Activated T-cell treated with anti-CD3 and anti-CD28 coated beads for 48 hours (primary cell): ENCODE data around the gene MLLT6.

Experiments used
- DNase-seq: peaks from one replicate; pipeline ENCODE4 v3.0.0-alpha.2; 2020; ENCODE audit warnings: low read depth

MLLT6 gene

DNA sequence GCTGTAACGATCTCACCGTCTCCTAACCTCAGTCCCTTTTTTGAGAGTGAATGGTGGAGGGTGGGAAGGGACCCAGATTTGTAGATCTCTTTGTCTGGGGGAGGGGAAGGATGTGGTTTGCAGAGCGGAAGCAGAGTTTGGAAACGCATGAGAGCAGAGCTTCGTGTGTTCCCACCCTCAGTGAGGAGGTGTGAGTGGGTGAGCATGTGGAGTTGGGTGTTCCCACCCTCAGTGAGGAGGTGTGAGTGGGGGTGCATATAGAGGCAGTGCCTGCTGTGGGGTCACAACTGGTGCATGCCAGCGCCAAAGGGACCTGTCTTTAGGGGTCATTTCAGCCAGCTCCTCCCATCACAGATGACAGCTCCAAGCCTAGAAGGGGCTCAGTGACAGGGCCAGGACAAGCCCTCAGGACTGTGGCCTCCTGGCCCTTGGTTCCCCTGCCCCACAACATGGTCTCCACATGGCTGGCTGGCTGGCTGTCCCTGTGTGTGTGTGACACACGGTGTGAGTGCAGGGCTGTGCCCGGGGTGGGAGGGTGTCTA, 23.3 kb downstream of the MLLT6 start:
- no peak for DNase-seq

DNA sequence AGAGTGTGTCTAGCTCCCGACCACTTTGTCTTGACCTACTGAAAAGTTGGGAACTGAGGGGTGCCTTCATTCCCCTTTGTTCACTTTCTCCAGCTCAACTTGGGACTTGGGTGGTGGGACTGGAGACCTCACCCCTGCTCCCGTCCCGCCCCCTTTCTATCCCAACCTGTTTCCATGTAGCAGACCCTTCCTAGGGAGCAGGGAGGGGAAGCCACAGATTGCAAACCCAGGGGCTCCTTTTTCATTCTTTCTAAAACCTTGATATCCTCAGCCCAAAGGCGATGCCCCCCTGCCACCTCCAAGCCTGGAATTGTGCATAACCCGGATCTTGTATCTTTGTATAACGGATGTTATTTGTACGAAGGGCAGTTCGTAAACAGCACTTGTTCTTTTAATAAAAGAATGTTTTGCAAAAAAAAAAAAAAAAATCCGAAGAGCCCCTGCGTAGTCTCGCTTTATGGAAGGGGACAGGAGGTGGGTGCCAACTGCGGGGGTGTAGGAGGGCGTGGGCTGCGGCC, 24.4 kb downstream of the MLLT6 start:
- DNase-seq = no peak

DNA sequence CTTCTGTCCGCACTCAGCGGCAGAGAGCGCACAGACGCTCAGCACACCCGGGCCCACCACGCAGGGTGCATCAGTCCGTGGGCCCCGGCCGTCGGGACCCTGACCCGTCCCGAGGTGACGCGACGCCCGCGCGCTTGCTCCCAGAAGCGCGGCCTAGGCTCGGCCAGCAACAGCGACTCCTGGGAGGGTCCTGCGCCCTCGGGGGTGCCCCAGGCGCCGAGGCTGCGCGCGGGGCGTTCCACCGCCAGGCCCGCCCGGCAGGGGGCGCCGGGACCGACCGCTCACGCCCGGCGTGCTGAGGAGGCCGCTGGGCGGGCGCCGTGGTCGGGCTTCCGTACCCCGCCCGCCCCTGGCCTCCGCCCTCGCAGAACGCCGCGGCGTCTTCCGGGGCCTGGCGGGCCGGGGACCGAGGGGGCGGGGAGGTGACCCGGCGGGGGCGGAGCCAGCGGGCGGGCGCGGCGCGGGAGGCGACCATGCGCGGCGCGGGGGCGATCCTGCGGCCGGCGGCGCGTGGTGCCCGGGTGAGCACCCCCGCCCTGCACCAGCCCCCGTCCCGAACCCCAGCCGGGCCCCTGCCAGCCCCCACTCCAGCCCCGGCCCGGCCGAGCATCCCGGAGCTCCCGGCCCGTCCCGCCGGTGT, 24.9 kb downstream of the MLLT6 start, which contains the start of gene CISD3:
Gene CISD3 (plus strand): TSS at position 456 of the 640 bp plus-strand sequence. CDS start 18 bp downstream, at position 474.
- peak; percentile 91 for DNase-seq

DNA sequence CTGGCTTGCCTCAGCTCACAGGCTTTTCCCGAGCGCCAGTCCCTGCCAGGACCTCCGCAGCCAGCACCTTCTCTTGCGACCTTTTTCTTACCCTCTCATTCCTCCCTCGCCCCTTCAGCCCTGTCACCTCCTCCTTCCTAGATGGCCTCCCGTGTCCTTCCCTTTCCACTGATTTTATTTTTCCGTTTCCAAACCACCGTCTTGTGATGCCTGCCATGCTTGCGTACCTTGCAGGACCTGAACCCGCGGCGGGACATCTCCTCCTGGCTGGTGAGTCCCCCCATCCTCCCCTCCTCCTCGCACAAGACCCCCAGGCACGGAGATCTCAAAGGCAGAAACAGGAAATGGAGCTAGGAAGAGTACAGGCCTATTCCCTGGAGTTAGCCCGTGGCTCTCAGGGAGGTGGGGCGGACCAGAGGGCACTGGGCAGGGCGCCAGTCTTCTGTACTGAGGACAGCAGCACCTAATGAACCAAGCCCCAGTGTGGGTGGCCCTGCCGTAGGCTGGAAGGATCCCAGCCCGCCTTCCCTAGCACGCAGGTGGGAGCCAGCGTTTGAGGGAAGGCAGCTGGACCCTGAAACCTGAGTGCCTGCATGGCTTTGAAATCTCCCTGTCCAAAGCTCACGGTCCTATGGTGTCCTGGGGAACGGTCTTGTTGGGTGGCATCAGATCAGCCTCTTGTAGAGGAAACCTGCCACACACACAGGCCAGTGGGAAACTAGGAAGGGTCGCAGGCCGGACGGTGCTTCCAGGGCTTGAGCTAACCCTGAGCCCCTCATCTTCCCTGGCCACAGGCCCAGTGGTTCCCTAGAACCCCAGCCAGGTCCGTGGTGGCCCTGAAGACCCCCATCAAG, 25.7 kb downstream of the MLLT6 start:
- DNase-seq = no peak

DNA sequence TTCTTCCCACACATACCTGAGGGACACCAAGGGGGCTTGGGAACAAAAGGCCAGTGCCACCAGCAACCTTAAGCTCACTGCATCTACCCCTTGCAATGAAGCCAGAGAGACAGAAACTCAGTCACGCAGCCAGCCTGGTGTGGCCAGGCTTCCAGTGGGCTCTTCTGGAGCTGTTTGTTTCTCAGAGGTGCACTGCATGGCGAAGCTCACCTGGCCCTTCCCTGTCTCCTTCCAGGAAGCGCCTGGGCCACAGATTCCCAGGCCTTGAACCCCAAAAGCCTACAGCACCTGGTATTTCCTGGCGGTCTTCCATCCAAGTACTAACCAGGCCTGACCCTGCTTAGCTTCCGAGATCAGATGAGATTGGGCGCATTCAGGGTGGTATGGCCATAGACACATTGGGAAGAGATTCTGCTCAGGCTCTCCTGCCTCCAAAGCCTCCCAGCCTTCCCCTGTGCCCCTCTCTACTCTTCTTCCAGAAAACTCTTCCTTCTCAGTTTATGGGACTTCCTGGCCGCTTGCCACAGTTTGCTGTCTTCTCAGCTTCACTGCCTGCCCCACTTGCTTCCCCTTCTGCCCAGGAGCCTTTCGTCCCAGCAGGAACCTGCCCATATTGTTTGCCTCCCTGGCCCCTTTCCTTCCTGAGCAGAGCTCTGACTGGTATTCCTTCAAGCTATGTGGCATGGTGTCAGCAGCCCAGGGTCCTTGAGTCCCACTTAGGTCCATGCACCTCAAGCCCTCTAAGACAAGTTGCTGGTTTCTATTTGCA, 26.6 kb downstream of the MLLT6 start:
- no peak for DNase-seq

DNA sequence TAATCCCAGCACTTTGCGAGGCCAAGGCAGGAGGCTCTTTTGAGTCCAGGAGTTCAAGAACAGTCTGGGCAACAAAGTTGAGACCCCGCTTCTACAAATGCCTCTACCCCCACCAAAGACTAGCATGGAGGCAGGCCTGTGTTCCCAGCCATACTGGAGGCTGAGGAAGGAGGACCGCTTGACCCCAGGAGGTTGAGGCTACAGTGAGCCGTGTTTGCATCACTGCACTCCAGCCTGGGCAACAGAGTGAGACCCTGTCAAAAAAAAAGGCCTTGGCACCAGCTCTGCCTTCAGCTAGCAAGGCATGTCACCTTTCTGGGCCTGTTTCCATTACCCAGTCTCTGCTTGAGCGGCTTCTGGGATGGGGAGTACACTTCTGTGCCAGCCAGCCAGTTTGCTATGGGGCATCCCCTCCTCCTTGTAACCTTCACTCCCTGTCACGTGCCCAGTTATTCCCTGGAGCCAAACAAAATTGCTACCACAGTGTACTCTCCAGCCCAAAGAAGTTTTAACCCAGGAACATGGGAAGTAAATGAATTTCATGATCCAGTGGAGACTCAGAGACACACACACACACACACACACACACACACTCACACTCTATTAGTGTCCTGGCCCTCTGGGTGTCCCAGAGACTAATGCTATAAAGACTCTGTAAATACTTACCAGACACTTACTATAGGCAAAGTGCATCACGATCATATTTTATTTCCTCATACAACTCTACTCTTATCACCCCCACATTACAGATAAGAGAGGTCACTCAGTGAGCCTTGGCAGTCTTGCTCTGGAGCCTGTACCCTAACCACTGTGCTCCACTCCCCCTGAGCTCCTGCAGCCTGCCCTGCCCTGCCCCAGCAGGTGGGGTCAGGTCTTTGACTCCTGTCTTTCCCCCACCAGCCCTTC, 27.6 kb downstream of the MLLT6 start:
- no peak for DNase-seq

DNA sequence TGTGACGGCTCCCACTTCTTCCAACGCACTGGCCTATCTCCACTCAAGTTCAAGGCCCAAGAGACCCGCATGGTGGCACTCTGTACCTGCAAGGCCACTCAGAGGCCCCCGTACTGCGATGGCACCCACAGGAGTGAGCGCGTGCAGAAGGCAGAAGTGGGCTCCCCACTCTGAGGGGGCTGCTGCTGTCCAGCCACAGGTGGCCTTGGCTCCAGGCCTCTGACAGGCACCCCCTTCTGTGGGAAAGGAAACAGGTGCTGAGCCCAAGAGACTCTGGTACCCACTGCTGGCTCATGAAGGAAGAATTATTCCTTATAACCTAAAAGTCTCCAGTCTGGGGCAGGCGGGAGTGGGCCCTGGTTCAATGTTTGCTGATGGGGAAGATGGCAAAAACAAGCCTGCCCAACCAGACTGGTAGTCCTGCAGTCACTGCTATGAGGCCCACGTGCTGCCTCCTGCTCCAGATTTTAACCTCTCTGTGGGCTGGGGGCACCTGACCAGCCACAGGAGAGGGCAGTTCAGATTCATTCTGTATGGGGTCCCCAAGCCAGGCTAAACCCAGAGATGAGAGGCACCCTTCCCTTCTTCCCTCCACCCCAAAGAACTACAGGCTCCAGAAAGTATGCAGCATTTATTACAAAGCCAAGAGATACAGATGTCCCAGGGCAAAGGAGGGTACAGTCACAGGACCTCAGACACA, 28.4 kb downstream of the MLLT6 start:
- no peak for DNase-seq

DNA sequence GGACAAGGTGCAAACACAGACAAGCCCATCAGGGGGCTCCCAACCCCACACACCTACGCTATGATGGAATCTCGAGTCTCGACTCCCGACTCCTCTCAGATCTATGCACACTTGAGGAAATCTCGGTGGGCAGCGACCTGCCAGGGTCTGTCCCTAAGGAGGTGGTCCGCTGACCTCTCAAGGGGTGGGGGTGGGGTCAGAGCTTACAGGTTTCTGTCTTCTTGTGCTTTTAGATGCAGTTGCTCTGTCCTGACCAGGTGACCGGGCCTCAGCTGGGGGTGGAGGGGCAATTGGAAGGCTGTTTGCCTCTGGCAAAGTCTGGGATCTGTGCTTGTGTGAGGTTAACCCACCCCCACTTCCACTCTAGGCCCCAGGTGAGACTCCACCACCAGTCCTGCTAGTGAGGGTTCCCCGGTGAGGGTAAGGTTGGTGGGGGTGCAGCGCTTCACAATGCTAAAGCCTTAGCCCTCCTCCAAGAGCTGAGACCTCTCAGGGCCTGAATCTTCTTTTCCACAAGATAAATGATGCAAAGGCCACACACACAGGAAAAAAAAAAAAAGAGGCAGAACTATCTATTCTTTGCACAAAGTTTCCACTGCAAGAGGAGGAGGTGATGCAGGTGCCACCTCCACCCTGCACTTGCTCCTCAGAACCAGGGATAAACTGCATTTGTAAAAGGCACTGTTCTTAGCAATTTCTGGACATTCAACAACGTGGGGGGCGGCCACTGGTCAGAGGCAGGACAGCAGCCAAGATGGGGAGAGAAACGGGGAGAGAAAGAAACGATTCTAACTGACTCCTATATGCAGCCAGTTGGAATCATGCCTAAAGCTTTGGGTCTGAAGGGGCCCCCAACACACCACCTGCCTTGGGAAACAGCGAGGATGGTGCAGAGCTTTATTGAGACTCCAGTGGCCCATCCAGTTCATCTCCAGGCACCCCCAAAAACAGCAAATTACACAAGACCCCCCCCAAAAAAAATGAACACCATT, 29.2 kb downstream of the MLLT6 start:
- no peak for DNase-seq

DNA sequence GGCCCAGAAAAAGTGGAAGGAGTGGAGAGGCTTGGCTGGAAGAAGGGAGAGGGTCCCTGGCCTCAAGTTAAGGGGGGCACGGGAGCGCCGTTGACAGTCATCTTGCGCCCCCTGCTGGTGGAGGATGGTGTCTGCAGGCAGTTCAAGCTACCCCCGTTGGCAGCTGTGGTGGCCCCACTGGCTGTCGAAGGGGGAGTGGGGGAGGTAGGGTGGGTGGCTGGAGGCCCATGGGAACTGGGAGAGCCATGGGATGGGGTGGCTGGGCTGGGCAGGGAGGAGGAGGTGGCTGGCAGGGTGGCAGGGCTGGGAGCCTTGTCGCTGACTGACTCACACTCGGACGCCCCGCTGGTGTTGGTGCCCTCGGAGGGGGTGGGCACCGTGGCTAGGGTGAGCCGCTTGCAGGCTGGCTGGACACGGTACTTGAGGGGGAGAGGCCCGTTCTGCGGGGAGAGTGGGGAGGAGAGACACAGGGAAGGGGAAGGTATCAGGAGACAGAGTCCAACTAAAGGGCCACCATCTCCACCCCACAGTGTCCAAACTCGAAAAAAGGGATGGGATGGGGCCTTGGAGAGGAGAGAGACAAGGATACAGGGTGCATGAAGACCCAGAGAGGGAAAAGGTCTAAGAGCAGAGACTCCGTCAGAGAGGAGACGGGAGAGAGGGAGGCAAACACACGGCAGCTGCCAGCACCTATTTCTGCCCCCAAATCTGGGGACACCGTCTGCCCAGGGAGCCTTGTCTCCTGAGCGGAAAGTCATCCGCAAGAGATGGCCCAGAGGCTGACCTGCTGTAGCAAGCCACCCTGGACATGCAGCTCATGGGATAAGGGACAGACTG, 30.3 kb downstream of the MLLT6 start:
- peak; percentile 59 for DNase-seq

DNA sequence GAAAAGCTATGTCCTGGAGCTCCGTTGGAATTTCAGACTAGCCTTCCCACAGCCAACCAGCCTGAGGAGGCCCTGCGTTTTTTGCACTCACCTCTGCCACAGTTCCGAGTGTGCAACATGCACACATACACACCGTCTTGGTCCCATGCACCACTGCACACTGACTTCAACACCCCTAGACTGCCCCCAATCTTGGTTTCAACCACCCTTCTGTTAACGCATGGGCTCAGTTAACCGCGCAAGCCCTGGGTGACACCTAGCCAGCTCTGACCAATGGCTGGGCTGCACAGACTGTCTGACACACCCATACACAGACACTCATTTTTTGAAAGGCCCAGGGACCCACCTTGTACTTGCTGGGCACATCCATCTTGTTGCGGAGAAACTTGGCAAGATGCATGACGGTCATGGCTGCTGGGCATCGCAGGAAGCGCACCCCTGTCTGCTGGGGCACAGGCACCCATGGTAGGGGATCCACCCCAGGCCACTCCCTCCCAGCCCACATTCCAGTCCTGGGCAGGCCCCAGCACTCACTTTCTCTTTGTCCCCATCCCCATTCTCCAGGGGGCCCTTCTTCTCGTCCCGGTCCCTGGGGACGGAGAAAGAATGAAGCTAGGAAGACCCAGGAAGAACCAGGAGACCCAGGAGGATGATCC, 33.1 kb downstream of the MLLT6 start:
- no peak for DNase-seq

DNA sequence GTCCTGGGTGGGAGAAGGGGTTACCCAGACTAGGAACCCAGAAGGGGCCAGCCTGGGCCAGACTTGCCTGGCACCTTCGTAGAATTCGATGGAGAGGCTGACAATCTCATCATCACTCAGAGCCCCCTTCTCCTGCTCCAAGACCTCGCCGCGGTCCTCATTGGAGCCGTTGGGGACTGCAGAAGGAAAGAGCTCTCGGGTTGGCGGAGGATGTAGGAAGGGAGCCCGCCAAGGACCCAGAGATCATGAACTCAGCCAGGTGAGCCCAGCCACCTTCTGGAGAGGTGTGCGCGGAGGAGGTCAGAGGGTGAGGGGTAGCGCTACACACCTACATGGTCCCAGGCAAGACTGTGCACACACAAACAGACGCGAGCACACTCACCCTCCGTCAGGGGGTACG, 33.6 kb downstream of the MLLT6 start:
- DNase-seq = no peak

DNA sequence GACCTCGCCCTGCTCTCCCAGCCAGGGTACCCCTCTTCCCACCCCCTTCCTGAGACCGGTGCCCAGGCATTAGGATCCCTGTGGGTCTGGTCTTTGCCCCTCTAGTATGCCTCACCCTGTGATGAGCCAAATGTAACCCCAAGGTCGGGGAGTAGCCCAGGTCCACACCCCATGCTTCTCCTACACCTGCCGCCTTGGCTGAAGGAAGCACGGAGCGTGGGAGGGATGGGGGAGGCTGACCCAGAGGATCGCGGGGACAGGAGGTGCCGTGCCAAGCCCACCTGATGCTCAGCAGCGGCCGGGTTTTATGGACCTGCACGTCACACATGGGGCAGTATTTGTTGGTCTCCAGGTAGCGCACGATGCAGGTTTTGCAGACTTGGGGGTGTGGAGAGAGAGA, 34.2 kb downstream of the MLLT6 start:
- no peak for DNase-seq

DNA sequence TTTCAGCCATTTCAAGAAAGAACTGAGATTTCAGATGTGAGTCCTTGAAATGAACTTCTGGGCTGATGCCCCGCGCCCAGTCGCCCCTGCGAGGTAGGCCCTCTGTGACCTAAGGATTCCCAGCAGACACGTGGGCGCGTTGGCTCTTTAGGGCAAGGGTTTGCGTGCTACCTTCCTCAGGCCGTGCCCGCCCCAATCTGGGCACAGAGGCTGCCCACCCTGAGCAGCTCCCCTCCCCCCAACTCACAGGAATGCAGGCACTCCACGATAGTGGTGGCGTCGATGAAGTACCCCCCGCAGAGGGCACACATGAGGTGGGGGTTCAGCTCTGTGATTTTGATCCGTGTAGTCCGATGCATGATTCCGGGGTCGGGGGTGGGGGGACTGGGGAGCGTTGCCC, 35.0 kb downstream of the MLLT6 start:
- no peak for DNase-seq

DNA sequence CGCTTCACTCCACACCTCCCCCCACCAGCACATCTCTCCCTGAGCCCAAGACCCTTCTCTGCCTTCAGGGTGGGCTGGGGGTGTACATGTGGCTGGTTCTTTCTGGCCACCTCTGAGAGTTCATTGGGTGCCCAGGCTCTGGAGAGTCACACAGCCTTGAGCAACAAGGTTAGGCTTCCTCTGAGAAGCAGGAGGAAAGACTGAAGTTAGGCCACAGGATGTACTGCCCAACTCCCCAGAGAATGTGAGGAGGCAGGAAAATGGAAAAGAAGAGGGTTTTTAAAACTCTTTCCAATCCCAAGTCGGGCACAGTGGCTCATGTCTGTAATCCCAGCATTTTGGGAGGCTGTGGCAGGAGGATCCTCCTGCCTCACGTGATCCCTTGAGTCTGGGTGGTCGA, 35.7 kb downstream of the MLLT6 start:
- no peak for DNase-seq

DNA sequence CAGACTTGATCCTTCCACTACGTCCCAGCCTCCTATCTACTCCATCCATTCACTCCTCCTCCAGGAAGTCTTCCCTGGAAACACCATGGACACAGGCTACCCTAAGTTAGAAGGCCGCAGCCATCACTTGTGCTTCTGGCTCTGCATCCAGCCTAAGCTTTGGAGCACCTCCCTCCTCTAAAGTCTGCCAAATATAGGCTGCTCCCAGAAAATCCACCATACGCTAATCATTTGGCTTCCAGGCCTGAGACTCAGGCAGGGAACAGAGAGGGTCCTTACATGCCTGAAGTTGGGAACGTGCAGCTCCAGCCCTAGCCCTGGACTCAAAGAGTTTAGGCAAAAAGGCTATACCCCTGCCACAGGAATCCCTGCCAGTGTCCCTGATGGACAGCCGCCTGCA, 36.4 kb downstream of the MLLT6 start:
- no peak for DNase-seq

DNA sequence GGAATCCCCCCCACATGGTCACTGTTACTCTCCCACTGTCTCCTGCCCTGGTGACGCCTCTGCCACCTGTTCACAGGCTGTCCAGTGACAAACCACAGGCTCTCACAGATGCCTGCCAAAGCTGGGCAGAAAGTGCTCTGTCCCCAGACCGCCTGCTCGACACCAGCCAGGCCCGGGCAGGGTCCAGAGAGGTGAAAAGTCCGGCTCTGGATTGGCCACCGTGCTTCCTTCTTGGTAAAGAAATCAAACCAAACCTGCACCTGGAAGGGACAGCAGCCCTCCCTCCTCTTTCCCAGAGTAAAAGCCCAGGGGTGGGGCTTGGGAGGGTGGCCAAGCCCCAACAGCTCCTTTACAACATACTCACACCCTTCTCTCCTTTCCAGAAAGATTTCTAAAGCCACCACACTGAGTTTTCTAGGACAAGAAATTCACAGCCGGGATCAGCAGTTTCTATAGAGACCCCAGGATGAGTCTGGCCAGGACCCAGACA, 36.9 kb downstream of the MLLT6 start:
- no peak for DNase-seq

DNA sequence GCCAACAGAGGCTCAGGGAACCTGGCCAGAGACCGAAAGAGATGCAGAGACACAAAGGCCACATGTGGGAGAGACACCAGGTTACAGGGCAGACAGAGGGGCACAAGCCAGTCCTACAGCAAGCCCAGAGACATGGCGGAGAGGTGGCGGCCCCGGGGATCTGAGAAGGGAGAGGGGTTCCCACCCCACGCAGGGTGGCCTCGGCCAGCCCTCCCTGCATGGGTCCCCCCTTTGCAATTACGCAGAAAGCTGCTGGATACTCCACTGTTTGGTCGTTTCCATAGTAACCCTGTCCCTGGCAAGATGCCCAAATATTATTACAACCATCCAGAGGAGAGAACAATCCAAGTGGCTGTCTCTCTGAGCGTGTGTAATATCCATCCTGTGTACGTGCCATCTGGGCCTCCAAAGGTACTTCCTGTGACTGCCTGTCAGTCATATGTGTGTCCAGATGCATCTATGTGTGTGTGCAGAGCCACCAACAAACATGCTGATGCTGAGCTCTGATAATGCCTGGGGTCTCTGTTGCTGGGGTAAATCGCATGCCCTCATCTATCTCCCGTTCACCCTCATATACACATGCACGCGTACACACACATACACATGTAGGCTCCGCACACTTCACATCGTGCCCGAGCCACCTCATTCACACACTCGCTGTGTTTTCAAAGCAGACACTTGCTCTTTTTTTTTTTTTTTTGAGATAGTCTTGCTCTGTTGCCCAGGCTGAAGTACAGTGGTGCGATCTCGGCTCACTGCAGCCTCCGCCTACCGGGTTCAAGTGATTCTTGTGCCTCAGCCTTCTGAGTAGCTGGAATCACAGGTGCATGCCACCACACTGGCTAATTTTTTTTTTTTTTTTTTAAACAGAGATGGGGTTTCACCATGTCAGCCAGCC, 37.6 kb downstream of the MLLT6 start:
- no peak for DNase-seq
